Transverse colon (tissue), 4 donors: Measurements from ENCODE around the gene CLEC12A. TPM values are rescaled to one million over a fixed set of nuclear protein-coding genes. Genes with fewer than 3 reads are reported as not detected.

ENCODE experiments used
- DNase-seq: peaks from one replicate; pipeline ENCODE4 v3.0.0-alpha.2; 2019
- H3K27ac ChIP-seq, 4 donors: fragments of 200-600 bp; sonication (generic); 2 replicates each; pipeline ENCODE4 v1.5.1; 2016 to 2018; ENCODE audit warnings: inconsistent platforms in 4 of 4
- H3K27me3 ChIP-seq: fragments of 200-600 bp; sonication (generic); 2 replicates; pipeline ENCODE4 v1.5.1; 2017; ENCODE audit warnings: inconsistent platforms
- H3K36me3 ChIP-seq, 4 donors: fragments of 200-600 bp; sonication (generic); 2 replicates each; pipeline ENCODE4 v1.5.1; 2017 to 2019; ENCODE audit warnings: inconsistent platforms in 4 of 4
- H3K4me1 ChIP-seq, 4 donors: fragments of 200-600 bp; sonication (generic); 2 replicates each; pipeline ENCODE4 v1.5.1; 2017 to 2020; ENCODE audit warnings: inconsistent platforms in 4 of 4
- H3K4me3 ChIP-seq, 4 donors: fragments of 200-600 bp; sonication (generic); 1 replicate in 1 of 4; 2 replicates in 3 of 4; pipeline versions ENCODE4 v1.5.1 to v1.6.1; 2017 to 2019; ENCODE audit warnings: inconsistent platforms in 4 of 4
- H3K9me3 ChIP-seq, 2 donors: fragments of 200-600 bp; sonication (generic); 2 replicates each; pipeline ENCODE4 v1.5.1; 2017 to 2019; ENCODE audit warnings: inconsistent platforms in 2 of 2
- CTCF ChIP-seq, 5 experiments: fragments of 200-600 bp in 3 of 5; fragments of 450-650 bp in 2 of 5; sonication (generic) in 3 of 5; IDR thresholded peaks; 1 replicate in 2 of 5; 2 replicates in 3 of 5; pipeline ENCODE4 v1.5.1; 2016 to 2017; ENCODE audit warnings: antibody characterized with exemption in 5 of 5, inconsistent platforms in 3 of 5, mild to moderate bottlenecking in 2 of 5, moderate library complexity in 1 of 5
- EP300 ChIP-seq: sonication (generic); formaldehyde crosslinking; IDR thresholded peaks from one replicate; pipeline ENCODE4 v1.6.1; 2017; ENCODE audit warnings: antibody characterized with exemption, low read depth
- POLR2A ChIP-seq: fragments of 450-650 bp; IDR thresholded peaks from one replicate; pipeline ENCODE4 v1.6.1; 2016; ENCODE audit warnings: antibody characterized with exemption, mild to moderate bottlenecking, moderate library complexity
- POLR2AphosphoS5 ChIP-seq, 3 donors: sonication (generic); formaldehyde crosslinking; IDR thresholded peaks; one replicate each; pipeline ENCODE4 v1.6.1; 2016; ENCODE audit warnings: antibody characterized with exemption in 3 of 3
- WGBS, 2 donors: methylation state at CpG; one replicate each; pipeline ENCODE4 v1.1.5; 2018; ENCODE audit warnings: low coverage in 1 of 2; 5-methylcytosine and 5-hydroxymethylcytosine counted together
- in situ Hi-C, 4 donors: fragments of 200-750 bp; cut with MboI; loops; one replicate each; pipeline versions ENCODE4 v1.15.0 to v1.15.1; 2017; ENCODE audit warnings: low sequenced_read_pairs in 3 of 4, low pct_ligation_motif_present in 1 of 4, low pct_unique_long_range_greater_than_20kb in 1 of 4
- intact Hi-C: fragments of 100-400 bp; cut with DNase I; formaldehyde crosslinking; loops from one replicate; pipeline ENCODE4 v1.15.1; 2023; ENCODE audit warnings: low total_unique reads
- total RNA-seq, 4 donors: library from RNA; depleted of rRNA; stranded (reverse); fragments of >200 nt; gene quantifications; one replicate each; pipeline ENCODE4 v1.1.0, GENCODE V29; 2016

CLEC12A gene
- total RNA-seq, 4 donors from 2014 or later: 0.27 to 1.4 TPM; not detected in 2

GRCh38 chr12:10001171-10001776 is 30.1 kb downstream of the CLEC12A start:
- no peak for DNase-seq
- in situ Hi-C loops (no loop called here), intact Hi-C loops (no loop called here)
- no peaks in the 10 kb centered on the region for H3K9me3 ChIP-seq
- no peak overlapping the region for H3K4me3 ChIP-seq
- no peak overlapping the region for H3K27ac ChIP-seq
- TF ChIP-seq EP300 (no peak), POLR2A (no peak), CTCF (IDR thresholded peaks at IDR 0.05) (no peak), POLR2AphosphoS5 (IDR thresholded peaks at IDR 0.05) (no peak)
- H3K36me3 ChIP-seq: no peaks in the 10 kb centered on the region
- no peaks in the 10 kb centered on the region for H3K27me3 ChIP-seq
- no peaks in the 10 kb centered on the region for H3K4me1 ChIP-seq
- WGBS, 2 donors: 69 to 76% methylated on average over 4 of the region's 4 CpGs

GRCh38 chr12:10012630-10013330 is 41.6 kb downstream of the CLEC12A start:
- DNase-seq: no peak
- 58 to 62% methylated on average over 6 of the region's 6 CpGs for WGBS, 2 donors
- in situ Hi-C loops: no loop called here

GRCh38 chr12:10015450-10015849 is 44.2 kb downstream of the CLEC12A start:
- Histone ChIP-seq H3K27ac (no peak overlapping the region), H3K4me1 (peaks cover 0 to 5% (median 0%) of the 10 kb centered on the region in 4 donors), H3K9me3 (no peaks in the 10 kb centered on the region), H3K27me3 (no peaks in the 10 kb centered on the region), H3K4me3 (no peak overlapping the region), H3K36me3 (no peaks in the 10 kb centered on the region)
- WGBS, 2 donors: 77% methylated on average over 4 of the region's 4 CpGs
- TF ChIP-seq POLR2AphosphoS5 (IDR thresholded peaks at IDR 0.05): no peak
- no peak for TF ChIP-seq POLR2A
- TF ChIP-seq EP300: no peak
- TF ChIP-seq CTCF (IDR thresholded peaks at IDR 0.05): no peak
- no peak for DNase-seq
- in situ Hi-C loops: no loop called here
- intact Hi-C loops: no loop called here

More at GRCh38 chr12:10012630-10013330, 41.6 kb downstream of the CLEC12A start:
- Histone ChIP-seq H3K4me3 (no peak overlapping the region), H3K4me1 (no peaks in the 10 kb centered on the region), H3K9me3 (no peaks in the 10 kb centered on the region), H3K27me3 (no peaks in the 10 kb centered on the region), H3K36me3 (no peaks in the 10 kb centered on the region), H3K27ac (no peak overlapping the region)
- TF ChIP-seq CTCF (IDR thresholded peaks at IDR 0.05) (no peak), POLR2AphosphoS5 (IDR thresholded peaks at IDR 0.05) (no peak), EP300 (no peak), POLR2A (no peak)
- intact Hi-C loops: no loop called here

- Histone ChIP-seq H3K4me1 (peaks cover 0 to 5% (median 0%) of the 10 kb centered on the region in 4 donors), H3K4me3 (no peak overlapping the region), H3K27me3 (no peaks in the 10 kb centered on the region), H3K27ac (no peak overlapping the region), H3K9me3 (no peaks in the 10 kb centered on the region), H3K36me3 (no peaks in the 10 kb centered on the region)
- TF ChIP-seq EP300: no peak
- no peak for TF ChIP-seq POLR2A
- no peak for TF ChIP-seq CTCF (IDR thresholded peaks at IDR 0.05)
- no peak for TF ChIP-seq POLR2AphosphoS5 (IDR thresholded peaks at IDR 0.05)
- 6 to 13% methylated on average over 1 of the region's 1 CpG for WGBS, 2 donors
- intact Hi-C loops: no loop called here
- DNase-seq: no peak
- in situ Hi-C loops: no loop called here
Measured at GRCh38 chr12:10016881-10017280, 45.7 kb downstream of the CLEC12A start.
